HG02571 (cell line): Measurements from ENCODE around the gene FAM8A1.
A peak's percentile ranks its signal among the peaks of the same experiment; 100 is the strongest.
"Not testable (repeated sequence)": the region's sequence is repeated elsewhere in the genome, so short reads cannot be mapped to it uniquely, and the experiment has no call there.

Experiments
- ATAC-seq: cut with Tn5 transposase; IDR thresholded peaks from one replicate; pipeline ENCODE4 v1.9.1; 2021; ENCODE audit warnings: mild to moderate bottlenecking, moderate library complexity; ENCODE audit not compliant: unreplicated experiment

Gene FAM8A1

GRCh38 chr6:17599877-17600526 lies at the start of gene FAM8A1:
FAM8A1 (plus strand) TSS chr6:17600302; CDS start chr6:17600410, 108 bp downstream.
- ATAC-seq: peak; percentile 91

- no peak for ATAC-seq
Observed at GRCh38 chr6:17551383-17551958, 48.6 kb upstream of the FAM8A1 start.

DNA sequence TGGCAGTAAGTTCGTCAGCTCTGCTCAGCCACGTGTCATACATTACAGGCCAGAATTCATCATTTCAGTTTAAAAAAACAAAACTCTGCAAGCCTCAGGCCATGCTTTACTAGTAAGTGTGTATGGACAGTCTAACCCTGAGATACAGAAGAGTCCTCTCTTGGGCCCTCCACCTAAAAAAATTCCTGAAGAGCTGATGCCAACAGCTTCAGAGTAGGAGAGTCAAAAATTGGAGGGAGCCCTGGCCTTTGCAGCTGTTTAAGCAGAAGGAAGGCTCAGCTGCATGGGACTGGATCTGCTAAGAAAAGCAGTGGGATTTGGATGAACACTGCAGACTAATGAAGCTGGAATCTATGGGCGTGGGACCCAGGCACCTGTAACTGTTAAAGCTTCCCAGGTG lies 47.2 kb upstream of the FAM8A1 start:
- ATAC-seq: no peak

DNA sequence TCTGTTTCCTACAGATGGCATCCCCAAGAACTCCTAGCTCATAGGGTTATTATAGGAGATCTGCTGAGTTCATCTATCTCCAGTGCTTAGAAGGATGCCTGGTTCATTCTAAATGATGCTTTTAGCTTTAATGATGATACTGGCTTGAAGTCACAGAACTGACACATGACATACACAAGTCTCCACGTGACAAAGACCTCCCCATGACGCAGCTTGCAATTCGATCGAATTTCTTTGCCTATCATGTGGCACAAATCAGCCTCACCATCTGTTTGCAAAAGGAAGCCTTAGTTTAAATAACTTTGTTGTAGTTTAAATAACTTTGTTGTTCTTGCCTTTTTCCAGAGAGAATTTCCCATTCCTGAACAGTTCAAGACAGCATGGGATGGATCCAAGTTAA lies 44.1 kb upstream of the FAM8A1 start:
- ATAC-seq: no peak

DNA sequence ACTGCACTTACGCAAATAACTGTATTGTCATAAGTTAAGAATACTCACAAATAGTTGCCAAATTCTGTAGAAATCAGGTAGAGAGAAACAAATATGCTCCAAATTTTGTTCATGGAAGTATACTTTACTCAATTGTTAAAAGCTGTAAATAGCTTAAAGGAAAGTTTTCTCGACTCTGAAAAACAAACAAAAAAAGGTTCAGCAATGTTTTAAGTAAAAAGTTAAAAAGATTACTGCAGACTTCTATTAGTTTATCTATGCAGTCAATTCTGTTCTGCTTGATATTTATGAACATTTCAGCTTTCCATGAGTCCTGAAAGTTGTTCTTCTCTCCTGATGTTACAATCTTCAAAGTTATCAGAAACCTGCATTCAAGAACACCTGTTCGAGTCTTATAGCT lies 37.5 kb upstream of the FAM8A1 start:
- ATAC-seq: no peak

DNA sequence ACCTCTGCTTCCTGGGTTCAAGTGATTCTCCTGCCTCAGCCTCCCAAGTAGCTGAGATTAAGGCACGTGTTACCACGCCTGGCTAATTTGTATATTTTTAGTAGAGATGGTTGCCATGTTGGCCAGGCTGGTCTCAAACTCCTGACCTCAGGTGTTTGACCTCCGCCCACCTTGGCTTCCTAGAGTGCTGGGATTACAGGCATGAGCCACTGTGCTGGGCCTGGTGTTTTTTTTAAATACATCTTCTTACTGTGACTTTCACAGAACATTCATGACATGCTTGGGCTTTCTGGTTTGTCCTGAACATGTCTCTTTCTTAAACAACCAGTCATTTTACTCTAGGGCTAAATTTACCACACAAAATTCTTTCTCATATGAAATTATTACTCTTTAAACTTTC lies 34.7 kb upstream of the FAM8A1 start:
- ATAC-seq: no peak

DNA sequence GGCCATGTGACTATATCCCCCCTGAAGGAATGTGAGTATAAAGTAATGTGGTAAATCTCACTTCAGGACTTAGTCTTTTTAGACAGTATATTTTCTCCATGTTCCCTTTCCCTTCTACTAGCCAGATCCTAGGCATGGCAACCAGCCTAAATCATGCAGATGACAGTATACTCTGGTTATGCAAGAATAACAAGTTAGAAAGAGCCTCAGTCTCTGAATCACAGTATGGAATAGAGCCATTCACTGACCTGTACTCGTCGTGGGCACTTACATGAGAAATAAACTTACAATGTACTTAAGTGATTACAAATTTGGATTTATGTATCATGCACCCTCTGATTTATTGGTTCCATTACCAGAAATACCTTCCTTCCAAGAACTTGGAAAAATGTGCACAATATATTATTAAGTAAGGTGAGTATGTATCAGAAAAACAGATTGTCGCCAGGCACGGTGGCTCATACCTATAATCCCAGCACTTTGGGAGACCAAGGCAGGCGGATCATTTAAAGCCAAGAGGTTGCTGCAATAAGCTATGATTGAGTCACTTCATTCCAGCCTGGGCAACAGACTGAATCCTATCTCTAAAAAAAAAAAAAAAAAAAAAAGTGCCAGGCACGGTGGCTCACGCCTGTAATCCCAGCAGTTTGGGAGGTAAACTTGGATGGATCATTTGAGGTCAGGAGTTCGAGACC lies 25.1 kb upstream of the FAM8A1 start:
- no peak for ATAC-seq

GRCh38 chr6:17577059-17577458 lies 23.0 kb upstream of the FAM8A1 start:
- no peak for ATAC-seq

GRCh38 chr6:17580518-17581048 lies 19.5 kb upstream of the FAM8A1 start:
- no peak for ATAC-seq

GRCh38 chr6:17581282-17581681 lies 18.8 kb upstream of the FAM8A1 start:
- ATAC-seq: not testable (repeated sequence)

DNA sequence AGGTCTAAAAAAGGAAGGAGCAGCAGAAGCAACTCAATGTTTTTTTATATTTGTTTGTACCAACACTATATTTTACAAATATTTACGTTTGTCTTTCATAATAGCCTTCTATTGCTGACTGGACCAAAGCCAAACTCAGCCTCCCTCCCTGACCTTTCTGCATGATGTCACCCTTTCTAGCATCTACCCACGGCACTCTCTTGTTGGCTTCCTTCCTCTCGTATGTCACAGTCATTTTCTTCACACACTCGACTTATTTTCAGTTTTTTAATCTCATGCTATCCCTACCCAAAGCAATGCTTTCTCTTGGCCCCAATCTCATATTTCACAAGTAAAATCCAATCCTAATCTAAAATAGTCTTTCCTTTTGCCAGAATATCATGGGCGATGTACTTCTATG lies 16.3 kb upstream of the FAM8A1 start:
- ATAC-seq: no peak

GRCh38 chr6:17584241-17584803 lies 15.8 kb upstream of the FAM8A1 start:
- no peak for ATAC-seq

DNA sequence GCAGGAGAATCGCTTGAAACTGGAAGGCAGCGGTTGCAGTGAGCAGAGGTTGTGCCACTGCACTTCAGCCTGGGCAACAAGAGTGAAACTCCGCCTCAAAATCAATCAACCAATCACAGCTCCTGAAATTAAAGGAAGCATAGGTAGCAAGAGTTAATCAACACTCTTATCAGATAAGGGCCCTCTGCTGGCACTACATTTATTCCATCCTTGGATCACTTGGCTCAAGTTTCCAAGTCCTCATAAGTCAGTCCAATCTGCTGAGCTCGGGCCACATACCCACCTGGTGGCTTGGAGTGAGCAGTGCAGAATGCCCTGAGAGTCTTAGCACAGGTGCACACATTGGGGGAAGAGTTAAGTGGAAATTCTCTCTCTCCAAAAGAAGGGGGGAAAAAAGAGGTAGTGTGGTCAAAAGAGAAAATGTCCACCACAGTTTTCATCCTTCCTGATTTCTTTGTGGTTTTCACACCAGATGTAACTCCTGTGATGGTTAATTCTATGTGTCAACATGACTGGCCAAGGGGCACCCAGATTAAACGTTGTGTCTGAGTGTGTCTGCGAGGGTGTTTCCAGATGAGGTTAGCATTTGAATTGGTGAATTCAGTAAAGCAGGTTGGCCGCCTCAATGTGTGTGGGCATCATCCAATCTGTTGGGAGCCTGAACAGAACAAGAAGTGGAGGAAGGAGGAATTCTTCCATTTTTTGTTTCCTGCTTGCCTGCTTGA lies 14.2 kb upstream of the FAM8A1 start:
- no peak for ATAC-seq

DNA sequence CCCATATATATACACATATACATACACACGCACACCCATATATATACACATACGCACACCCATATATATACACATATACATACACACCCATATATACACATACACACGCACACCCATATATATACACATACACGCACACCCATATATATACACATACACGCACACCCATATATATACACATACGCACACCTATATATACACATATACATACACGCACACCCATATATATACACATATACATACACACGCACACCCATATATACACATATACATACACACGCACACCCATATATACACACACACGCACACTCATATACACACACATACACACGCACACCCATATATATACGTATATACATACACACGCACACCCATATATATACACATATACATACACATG lies 13.5 kb upstream of the FAM8A1 start:
- ATAC-seq: not testable (repeated sequence)

GRCh38 chr6:17588011-17588410 lies 12.1 kb upstream of the FAM8A1 start:
- ATAC-seq: no peak

- ATAC-seq: no peak
Observed at GRCh38 chr6:17589406-17590096, 10.6 kb upstream of the FAM8A1 start.

DNA sequence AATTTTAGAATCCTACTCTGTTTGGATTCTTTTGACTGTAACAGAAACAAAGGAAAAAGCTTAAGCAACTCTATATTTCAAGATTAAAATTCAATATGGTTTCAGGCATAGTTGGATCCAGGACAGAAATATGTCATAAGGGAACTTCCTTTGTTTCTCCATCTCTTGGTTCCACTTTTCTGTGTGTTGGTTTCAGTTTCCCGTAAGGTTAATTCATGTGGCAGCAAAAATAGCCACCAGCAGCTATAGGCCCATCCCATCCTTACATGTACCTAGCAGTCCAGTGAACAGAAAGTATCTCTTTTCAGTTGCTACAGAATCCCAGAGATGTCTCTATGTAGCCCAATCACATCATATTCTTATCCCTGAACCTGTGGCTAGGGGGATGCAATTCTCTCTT lies 8.8 kb upstream of the FAM8A1 start:
- no peak for ATAC-seq

GRCh38 chr6:17593246-17593645 lies 6.9 kb upstream of the FAM8A1 start:
- ATAC-seq: no peak

DNA sequence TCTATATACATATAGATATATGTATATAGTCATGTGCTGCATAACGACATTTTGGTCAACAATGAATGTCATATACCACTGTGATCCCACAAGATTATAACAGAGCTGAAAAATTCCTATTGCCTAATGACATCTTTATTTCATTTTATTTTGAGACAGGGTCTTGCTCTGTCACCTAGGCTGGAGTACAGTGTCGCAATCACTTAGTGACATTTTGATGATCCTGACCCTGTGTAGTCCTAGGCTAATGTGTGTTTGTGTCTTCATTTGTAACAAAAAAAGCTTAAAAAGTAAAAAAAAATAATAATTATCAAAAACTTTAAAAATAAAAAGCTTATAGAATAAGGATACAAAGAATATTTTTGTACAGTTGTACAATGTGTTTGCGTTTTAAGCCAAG lies 4.0 kb upstream of the FAM8A1 start:
- no peak for ATAC-seq

DNA sequence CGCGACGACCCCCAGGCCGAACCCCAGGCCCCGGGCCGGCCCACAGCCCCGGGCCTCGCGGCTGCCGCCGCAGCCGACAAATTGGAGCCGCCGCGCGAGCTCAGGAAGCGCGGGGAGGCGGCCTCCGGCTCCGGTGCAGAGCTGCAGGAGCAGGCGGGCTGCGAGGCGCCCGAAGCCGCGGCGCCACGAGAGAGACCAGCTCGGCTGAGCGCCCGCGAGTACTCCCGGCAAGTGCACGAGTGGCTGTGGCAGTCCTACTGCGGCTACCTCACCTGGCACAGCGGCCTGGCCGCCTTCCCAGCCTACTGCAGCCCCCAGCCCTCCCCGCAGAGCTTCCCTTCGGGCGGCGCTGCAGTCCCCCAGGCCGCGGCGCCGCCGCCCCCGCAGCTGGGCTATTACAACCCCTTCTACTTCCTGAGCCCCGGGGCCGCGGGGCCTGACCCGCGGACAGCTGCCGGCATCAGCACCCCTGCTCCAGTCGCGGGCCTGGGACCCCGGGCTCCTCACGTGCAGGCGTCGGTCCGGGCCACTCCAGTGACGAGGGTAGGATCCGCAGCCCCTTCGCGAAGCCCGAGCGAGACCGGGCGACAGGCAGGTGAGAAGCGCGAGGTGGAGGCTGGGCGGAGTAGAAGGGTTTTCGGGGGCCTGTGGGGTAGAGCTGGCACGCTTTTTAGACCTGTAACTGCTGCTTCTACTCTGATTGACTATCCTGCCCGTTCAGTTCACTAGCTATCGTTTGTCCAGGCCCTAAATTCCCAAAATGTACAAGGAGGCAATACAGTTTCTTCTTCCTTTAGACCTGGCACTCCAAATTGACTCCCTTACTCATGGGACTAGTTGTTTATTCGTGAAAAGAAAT lies 654 bp downstream of the FAM8A1 start:
- ATAC-seq: peak; percentile 55
